Astrocyte of the hippocampus (primary cell): ENCODE measurements around the gene SF3B1.
"Not testable (repeated sequence)": the region's sequence is repeated elsewhere in the genome, so short reads cannot be mapped to it uniquely, and the experiment has no call there.

ENCODE experiments used
- DNase-seq: peaks from one replicate; pipeline ENCODE4 v3.0.0; 2011; ENCODE audit warnings: low read depth, low spot score

SF3B1 gene

GRCh38 chr2:197434541-197435513, at the start of gene SF3B1:
SF3B1 (minus strand) TSS chr2:197435028; CDS start chr2:197434999, 29 bp downstream.
- DNase-seq, result peak; percentile 99

DNA sequence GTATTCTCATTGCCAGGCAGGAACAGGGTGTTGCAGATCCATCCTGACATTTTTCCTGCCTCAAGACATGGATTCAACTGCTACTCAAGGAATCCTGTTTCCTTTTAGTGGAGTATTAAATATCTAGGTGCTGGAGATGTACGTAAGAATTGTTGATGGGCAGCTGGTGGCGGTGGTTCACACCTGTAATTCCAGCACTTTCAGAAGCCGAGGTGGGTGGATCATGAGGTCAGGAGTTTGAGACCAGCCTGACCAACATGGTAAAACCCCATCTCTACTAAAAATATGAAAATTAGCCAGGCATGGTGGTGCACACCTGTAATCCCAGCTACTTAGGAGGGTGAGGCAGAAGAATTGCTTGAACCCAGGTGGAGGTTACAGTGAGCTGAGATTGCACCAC, 49.4 kb upstream of the SF3B1 start:
- not testable (repeated sequence) for DNase-seq

- DNase-seq, result no peak
Measured at GRCh38 chr2:197480165-197481036, 45.6 kb upstream of the SF3B1 start.

DNA sequence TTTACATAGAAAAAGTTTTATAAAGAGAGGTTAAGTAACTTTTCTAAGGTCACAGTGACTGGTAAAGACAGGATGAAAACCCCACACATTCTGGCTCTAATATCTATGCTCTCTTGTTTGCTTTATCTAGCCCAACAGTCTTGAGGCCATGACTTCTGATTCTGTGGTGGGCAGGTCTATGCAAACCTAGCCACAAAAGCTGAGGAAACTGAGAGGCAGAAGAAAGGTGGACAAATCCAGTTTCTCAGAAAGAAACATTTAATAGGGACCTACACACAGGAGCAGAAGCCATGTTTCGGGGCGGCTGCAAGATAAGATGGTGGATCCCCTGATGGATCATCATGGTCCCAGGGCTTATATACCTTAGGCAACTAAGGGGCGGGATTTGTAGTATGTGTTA, 43.0 kb upstream of the SF3B1 start:
- DNase-seq, result no peak

GRCh38 chr2:197472166-197472565, 37.3 kb upstream of the SF3B1 start:
- no peak for DNase-seq

DNA sequence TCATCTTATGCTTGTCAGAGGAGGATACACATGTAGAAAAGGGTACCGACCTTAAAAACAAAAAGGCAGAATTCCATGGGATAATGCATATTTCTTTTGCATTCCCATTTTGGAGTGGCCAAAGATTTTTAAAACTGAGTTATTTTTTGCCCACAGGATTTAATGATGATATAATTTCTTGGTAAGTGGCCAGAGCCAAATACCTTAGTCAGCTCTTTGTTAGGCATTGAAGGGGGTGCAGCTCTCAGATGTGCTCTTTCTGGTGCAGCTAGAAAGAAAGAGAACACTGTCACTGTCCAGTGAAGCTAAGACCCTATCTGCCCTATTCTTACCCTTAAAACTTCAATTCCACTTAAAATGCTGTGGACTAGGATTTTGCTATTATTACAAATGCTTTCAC, 29.3 kb upstream of the SF3B1 start:
- DNase-seq, result peak; percentile 33

- DNase-seq, result no peak
Measured at GRCh38 chr2:197461057-197461456, 26.2 kb upstream of the SF3B1 start.

DNA sequence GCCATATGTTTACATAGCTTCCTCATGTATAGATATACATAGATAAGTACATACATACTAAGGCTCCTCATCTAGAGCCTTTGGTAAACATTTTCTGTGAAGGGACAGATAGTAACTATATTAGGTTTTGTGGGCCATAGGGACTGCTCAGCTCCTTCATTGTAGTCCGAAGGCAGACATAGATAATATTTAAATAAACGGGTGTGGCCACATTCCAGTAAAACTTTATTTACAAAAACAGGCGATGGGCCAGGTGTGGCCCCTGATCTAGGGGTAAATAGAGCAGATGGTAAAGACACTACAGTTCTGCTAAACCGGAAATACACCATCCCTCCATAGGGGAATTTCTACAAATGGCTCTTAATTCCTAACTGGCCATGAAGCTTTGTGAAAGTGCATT, 25.8 kb upstream of the SF3B1 start:
- DNase-seq, result no peak

DNA sequence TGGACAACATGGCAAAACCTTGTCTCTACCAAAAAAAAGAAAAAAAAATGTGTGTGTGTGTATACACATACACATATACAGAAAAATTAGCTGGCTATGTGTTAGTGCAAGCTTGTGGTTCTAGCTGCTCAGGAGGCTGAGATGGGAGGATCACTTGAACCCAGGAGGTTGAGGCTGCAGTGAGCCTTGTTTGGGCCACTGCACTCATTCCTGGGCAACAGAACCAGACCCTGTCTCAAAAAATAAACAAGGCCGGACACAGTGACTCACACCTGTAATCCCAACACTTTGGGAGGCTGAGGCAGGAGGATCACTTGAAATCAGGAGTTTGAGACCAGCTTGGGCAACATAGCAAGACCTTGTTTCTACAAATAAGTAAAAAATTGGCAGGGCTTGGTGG, 20.6 kb upstream of the SF3B1 start:
- no peak for DNase-seq

- DNase-seq, result no peak
Measured at GRCh38 chr2:197454923-197455322, 20.1 kb upstream of the SF3B1 start.

- DNase-seq, result no peak
Measured at GRCh38 chr2:197453914-197454398, 19.1 kb upstream of the SF3B1 start.

GRCh38 chr2:197453123-197453913, 18.5 kb upstream of the SF3B1 start, which contains the start of gene COQ10B:
COQ10B (plus strand) TSS chr2:197453552; CDS start chr2:197453561, 9 bp downstream.
- peak; percentile 100 for DNase-seq

DNA sequence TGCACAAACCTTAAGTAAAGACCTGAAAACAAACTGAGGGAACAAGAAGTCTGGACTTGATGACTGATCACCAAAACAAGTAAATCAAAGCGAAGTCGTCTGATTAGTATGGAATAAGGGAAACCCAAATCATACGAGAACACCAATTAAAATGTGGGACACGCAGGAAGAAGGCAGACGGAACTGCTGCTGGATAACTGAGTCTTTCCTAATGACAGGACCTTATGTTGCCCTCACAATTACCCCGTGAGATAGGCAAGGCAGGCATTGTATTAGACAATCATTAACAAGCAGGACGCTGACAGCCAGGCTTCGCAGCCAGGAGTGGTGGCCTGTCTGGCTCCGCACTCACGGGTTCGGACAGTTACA, 17.9 kb upstream of the SF3B1 start:
- DNase-seq, result peak; percentile 20

GRCh38 chr2:197450935-197451358, 16.1 kb upstream of the SF3B1 start:
- not testable (repeated sequence) for DNase-seq

DNA sequence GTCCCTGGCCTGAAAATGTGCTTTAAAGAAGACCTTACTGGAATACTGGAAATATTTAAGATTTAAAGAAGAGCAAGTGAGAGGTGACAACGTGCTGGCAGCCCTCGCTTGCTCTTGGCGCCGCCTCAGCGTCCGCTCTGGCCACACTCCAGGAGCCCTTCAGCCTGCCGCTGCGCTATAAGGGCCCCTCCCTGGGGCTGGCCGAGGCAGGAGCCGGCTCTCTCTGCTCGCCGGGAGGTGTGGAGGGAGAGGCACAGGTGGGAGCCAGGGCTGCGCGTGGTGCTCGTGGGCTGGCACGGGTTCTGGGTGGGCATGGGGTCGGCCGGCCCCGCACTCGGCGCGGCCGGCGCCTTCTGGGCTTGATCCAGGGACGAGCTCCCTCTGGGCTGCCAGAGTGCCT, 15.6 kb upstream of the SF3B1 start:
- DNase-seq, result no peak

DNA sequence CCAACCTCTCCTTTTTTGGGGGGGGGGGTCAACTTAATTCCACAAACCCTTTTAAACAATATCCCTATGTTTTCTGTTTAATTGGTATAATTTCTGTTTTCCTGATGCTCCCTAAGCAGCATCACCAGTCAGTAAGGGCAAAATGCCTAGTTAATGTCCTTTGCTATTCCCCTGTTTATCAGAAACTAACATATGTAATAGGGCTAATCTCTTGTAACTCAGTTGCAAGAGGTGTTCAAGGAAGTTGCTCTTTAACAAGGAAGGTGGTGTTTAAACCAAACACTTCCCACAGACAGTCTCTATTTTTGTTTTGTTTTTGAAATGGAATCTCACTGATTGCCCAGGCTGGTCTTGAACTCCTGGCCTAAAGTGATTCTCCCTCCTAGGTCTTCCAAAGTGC, 12.0 kb upstream of the SF3B1 start:
- DNase-seq, result no peak

DNA sequence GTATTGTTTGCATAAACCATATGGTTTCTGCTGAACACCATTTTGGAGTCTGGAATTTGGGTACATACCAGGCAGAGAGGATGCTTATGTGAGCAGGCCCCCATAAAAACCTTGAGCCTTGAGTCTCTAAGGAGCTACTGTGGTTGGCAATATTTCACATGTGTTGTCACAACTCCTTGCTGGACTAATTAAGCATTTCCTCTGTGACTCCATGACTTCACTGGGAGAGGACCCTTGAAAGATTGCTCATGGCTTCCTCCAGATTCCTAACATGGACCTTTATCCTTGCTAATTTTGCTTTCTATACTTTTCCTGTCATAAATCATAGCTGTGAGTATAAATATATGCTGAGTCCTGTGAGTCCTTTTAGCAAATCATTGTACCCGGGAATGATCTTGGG, 10.9 kb upstream of the SF3B1 start:
- no peak for DNase-seq

DNA sequence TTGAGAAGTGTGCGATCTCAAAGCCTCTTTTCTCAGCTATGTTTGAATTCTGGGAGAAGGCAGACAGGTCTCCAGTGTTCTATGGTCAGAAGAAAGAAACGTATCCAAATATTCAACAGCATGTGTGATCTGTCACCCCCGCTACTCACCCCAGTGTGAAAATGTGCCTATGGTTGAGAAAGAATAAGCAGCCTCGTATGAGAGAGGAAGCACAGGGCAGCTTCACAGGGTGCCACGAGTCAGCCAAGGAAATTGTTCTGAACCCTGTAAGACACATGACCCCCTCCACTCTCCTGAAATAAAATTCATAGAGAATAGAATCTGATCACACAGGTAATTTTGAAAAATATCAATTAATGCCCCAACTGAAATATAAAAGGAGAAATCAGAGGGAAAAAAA, 8.0 kb upstream of the SF3B1 start:
- DNase-seq, result no peak

GRCh38 chr2:197437380-197437779, 2.6 kb upstream of the SF3B1 start:
- DNase-seq, result no peak

GRCh38 chr2:197435598-197436420, 981 bp upstream of the SF3B1 start:
- no peak for DNase-seq
